ENCODE data around the gene HOGA1. TPM values are rescaled to one million over a fixed set of nuclear protein-coding genes. Genes with fewer than 3 reads are reported as not detected.
A peak's percentile ranks its signal among the peaks of the same experiment; 100 is the strongest.
"Not testable (repeated sequence)": the region's sequence is repeated elsewhere in the genome, so short reads cannot be mapped to it uniquely, and the experiment has no call there.

HOGA1 gene
- total and polyA plus RNA-seq, 2 of the 13 experiments (the other 11 are each of a cell fraction or from before 2014, with no cell fraction given): 7.6 to 19.5 TPM

GRCh38 chr10:97648562-97649404 is 64.6 kb downstream of the HOGA1 start:
- TF ChIP-seq TGIF2 (CRISPR knock-in tag; IDR thresholded peaks at IDR 0.05): no peak
- no peak for TF ChIP-seq IKZF4 (CRISPR knock-in tag; IDR thresholded peaks at IDR 0.05; ENCODE audit: borderline replicate concordance, low read depth, not compliant biosample characterization)
- peak; percentile 62 for TF ChIP-seq FOSL2 (CRISPR knock-in tag; IDR thresholded peaks at IDR 0.05)
- peak; percentile 81 for TF ChIP-seq TFE3 (CRISPR knock-in tag; IDR thresholded peaks at IDR 0.05)
- TF ChIP-seq, protein P1, sequence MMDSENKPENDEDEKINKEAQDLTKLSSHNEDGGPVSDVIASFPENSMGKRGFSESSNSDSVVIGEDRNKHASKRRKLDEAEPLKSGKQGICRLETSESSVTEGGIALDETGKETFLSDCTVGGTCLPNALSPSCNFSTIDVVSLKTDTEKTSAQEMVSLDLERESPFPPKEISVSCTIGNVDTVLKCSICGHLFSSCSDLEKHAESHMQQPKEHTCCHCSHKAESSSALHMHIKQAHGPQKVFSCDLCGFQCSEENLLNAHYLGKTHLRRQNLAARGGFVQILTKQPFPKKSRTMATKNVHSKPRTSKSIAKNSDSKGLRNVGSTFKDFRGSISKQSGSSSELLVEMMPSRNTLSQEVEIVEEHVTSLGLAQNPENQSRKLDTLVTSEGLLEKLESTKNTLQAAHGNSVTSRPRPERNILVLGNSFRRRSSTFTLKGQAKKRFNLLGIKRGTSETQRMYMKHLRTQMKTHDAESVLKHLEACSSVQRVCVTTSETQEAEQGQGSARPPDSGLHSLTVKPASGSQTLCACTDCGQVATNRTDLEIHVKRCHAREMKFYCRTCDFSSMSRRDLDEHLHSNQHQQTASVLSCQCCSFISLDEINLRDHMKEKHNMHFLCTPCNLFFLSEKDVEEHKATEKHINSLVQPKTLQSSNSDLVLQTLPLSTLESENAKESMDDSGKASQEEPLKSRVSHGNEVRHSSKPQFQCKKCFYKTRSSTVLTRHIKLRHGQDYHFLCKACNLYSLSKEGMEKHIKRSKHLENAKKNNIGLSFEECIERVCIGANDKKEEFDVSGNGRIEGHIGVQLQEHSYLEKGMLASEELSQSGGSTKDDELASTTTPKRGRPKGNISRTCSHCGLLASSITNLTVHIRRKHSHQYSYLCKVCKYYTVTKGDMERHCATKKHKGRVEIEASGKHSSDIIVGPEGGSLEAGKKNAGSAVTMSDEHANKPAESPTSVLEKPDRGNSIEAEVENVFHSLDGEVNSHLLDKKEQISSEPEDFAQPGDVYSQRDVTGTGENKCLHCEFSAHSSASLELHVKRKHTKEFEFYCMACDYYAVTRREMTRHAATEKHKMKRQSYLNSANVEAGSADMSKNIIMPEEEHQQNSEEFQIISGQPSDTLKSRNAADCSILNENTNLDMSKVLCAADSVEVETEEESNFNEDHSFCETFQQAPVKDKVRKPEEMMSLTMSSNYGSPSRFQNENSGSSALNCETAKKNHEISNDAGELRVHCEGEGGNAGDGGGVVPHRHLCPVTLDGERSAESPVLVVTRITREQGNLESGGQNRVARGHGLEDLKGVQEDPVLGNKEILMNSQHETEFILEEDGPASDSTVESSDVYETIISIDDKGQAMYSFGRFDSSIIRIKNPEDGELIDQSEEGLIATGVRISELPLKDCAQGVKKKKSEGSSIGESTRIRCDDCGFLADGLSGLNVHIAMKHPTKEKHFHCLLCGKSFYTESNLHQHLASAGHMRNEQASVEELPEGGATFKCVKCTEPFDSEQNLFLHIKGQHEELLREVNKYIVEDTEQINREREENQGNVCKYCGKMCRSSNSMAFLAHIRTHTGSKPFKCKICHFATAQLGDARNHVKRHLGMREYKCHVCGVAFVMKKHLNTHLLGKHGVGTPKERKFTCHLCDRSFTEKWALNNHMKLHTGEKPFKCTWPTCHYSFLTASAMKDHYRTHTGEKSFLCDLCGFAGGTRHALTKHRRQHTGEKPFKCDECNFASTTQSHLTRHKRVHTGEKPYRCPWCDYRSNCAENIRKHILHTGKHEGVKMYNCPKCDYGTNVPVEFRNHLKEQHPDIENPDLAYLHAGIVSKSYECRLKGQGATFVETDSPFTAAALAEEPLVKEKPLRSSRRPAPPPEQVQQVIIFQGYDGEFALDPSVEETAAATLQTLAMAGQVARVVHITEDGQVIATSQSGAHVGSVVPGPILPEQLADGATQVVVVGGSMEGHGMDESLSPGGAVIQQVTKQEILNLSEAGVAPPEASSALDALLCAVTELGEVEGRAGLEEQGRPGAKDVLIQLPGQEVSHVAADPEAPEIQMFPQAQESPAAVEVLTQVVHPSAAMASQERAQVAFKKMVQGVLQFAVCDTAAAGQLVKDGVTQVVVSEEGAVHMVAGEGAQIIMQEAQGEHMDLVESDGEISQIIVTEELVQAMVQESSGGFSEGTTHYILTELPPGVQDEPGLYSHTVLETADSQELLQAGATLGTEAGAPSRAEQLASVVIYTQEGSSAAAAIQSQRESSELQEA (CRISPR knock-in tag; IDR thresholded peaks at IDR 0.05; ENCODE audit: not compliant biosample characterization): no peak
- TF ChIP-seq HNRNPL (IDR thresholded peaks at IDR 0.05; ENCODE audit: low read depth, low read length): no peak
- no TSS peak for BruUV-seq (replicated peaks)
- POLR2A ChIA-PET: interaction anchor here (1.6 kb wide), 1 partner anchor 9 kb away, joined by 8 read pairs; the partner anchor contains the start of gene PI4K2A

DNA sequence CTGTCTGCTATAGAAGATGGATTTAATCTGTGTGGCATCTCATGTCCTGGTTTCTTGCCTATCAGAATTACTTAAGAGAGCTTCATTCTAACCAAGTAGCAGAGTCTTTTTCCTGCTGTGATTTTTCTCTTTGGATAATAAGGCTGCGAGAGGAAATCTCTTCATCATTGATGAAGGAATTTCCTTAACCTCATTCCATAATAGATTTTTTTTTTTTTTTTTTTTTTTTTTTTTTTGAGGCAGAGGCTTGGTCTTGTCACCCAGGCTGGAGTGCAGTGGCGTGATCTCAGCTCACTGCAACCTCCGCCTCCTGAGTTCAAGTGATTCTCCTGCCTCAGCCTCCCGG is 65.2 kb downstream of the HOGA1 start:
- POLR2A ChIA-PET: interaction anchor here (1.6 kb wide), 1 partner anchor 9 kb away, joined by 8 read pairs; the partner anchor contains the start of gene PI4K2A
- H3K4me2 ChIP-seq (ENCODE audit: low read depth, low read length); H3K79me2 ChIP-seq (ENCODE audit: insufficient read depth, low read length); H3K27ac ChIP-seq (ENCODE audit: extremely low read length, insufficient read depth, low read length); FAIRE-seq; intact Hi-C loops (cut with micrococcal nuclease; ENCODE audit: unreplicated experiment); ATAC-seq; CTCF ChIA-PET (ENCODE audit: low intra/inter-chr PET ratio, low total read pairs); H3K9me3 ChIP-seq (ENCODE audit: low read length); H3K9ac ChIP-seq (ENCODE audit: insufficient read depth, low read depth, low read length); H3K27me3 ChIP-seq (ENCODE audit: control insufficient read depth in 1 of 2, insufficient read depth in 2 of 2, low read length in 2 of 2); BruUV-seq (replicated peaks); H2AFZ ChIP-seq (ENCODE audit: low read length); DNase-seq (ENCODE audit: low spot score); in situ Hi-C loops (cut with HindIII; ENCODE audit: extremely low pct_ligation_motif_present, low pct_unique_long_range_greater_than_20kb); H4K20me1 ChIP-seq (ENCODE audit: insufficient read depth, low read length); H3K4me3 ChIP-seq (replicated peaks in 1 of 3; ENCODE audit: insufficient read depth in 1 of 3, low read depth in 2 of 3, low read length in 3 of 3): not testable (repeated sequence)
- peaks cover 17 to 43% of the 10 kb centered on the region in 2 experiments for H3K36me3 ChIP-seq (replicated peaks in 1 of 2; ENCODE audit: control insufficient read depth in 1 of 2, insufficient read depth in 2 of 2, low read length in 2 of 2)
- WGBS (ENCODE audit: low lambda C conversion rate): 97% methylated on average over 4 of the region's 4 CpGs
- H3K4me1 ChIP-seq (ENCODE audit: insufficient read depth, low read length): peaks cover 16% of the 10 kb centered on the region; the same call in 1 of the 2 replicates

More at GRCh38 chr10:97648562-97649404, 64.6 kb downstream of the HOGA1 start:
- ATAC-seq: no peak; the same call in 2 of the 3 replicates
- no peak overlapping the region for H3K4me2 ChIP-seq (ENCODE audit: low read depth, low read length)
- H3K4me1 ChIP-seq (ENCODE audit: insufficient read depth, low read length): peaks cover 16% of the 10 kb centered on the region; the same call in 1 of the 2 replicates
- H3K27ac ChIP-seq (ENCODE audit: extremely low read length, insufficient read depth, low read length): no peak overlapping the region
- DNase-seq (ENCODE audit: low spot score): peak; percentile 68
- no peaks in the 10 kb centered on the region for H4K20me1 ChIP-seq (ENCODE audit: insufficient read depth, low read length)
- H3K4me3 ChIP-seq (replicated peaks in 1 of 3; ENCODE audit: insufficient read depth in 1 of 3, low read depth in 2 of 3, low read length in 3 of 3): no peak overlapping the region
- CTCF ChIA-PET (ENCODE audit: low intra/inter-chr PET ratio, low total read pairs): no interaction called here
- 91% methylated on average over 5 of the region's 5 CpGs for WGBS (ENCODE audit: low lambda C conversion rate)
- H3K9me3 ChIP-seq (ENCODE audit: low read length): no peaks in the 10 kb centered on the region
- in situ Hi-C loops (cut with HindIII; ENCODE audit: extremely low pct_ligation_motif_present, low pct_unique_long_range_greater_than_20kb): no loop called here
- H2AFZ ChIP-seq (ENCODE audit: low read length): no peak overlapping the region
- H3K36me3 ChIP-seq (replicated peaks in 1 of 2; ENCODE audit: control insufficient read depth in 1 of 2, insufficient read depth in 2 of 2, low read length in 2 of 2): peaks cover 18 to 39% of the 10 kb centered on the region in 2 experiments
- no peak for FAIRE-seq
- intact Hi-C loops (cut with micrococcal nuclease; ENCODE audit: unreplicated experiment): no loop called here
- no peaks in the 10 kb centered on the region for H3K27me3 ChIP-seq (ENCODE audit: control insufficient read depth in 1 of 2, insufficient read depth in 2 of 2, low read length in 2 of 2)
- H3K79me2 ChIP-seq (ENCODE audit: insufficient read depth, low read length): peaks cover 5% of the 10 kb centered on the region
- H3K9ac ChIP-seq (ENCODE audit: insufficient read depth, low read depth, low read length): no peak overlapping the region

All from HepG2 (cell line).